A673 (cell line): Measurements from ENCODE around the gene FAM174C.

Experiments
- EZH2 ChIP-seq: fragments of 200-600 bp; sonication (generic); IDR thresholded peaks from 2 replicates; pipeline ENCODE4 v1.6.1; 2017; ENCODE audit warnings: borderline replicate concordance, low read depth, mild to moderate bottlenecking, mixed read lengths, antibody characterized with exemption, low read length; ENCODE audit not compliant: poor library complexity, severe bottlenecking
- TF ChIP-seq, protein P1 (sequence below): fragments of 300-800, 200-600 bp; sonication (generic); conservative IDR thresholded peaks from 2 replicates; pipeline ENCODE4 v1.5.1; 2017; ENCODE audit warnings: low read depth, mild to moderate bottlenecking, antibody characterized with exemption, low read length, moderate library complexity, mixed read lengths

DNA sequence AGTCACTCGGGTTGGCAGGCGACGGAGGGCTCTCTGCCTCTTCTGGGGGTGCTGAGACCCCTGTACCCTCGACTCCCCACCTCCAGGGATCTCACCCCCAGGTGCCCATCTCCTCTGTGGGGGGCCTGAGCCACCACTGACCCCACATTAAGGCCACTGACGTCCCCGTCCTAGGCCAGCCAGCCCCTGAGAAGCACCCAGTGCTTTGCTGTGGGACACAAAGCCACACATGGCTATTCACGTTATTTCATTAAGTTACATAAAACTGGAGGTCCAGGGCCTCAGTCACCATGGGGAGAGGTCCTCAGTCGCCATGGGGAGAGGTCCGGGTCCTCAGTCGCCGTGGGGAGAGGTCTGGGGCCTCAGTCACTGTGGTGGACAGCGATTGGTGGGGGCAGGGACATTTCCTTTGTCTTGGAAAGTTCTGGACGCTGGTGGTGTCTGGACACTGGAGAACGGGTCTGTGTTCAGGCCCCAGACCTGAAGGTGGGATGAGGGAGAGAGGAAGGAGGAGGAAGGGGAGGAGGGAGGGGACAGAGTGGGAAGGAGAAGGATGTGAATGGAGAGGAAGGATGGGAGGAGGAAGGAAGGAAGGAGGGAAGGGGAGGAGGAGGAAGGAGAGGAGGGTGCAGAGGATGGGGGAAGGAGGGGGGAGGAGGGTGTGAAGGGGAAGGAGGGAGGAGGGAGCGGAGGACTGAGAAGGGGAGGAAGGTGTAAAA lies 6.4 kb downstream of the FAM174C start:
- TF ChIP-seq, protein P1, sequence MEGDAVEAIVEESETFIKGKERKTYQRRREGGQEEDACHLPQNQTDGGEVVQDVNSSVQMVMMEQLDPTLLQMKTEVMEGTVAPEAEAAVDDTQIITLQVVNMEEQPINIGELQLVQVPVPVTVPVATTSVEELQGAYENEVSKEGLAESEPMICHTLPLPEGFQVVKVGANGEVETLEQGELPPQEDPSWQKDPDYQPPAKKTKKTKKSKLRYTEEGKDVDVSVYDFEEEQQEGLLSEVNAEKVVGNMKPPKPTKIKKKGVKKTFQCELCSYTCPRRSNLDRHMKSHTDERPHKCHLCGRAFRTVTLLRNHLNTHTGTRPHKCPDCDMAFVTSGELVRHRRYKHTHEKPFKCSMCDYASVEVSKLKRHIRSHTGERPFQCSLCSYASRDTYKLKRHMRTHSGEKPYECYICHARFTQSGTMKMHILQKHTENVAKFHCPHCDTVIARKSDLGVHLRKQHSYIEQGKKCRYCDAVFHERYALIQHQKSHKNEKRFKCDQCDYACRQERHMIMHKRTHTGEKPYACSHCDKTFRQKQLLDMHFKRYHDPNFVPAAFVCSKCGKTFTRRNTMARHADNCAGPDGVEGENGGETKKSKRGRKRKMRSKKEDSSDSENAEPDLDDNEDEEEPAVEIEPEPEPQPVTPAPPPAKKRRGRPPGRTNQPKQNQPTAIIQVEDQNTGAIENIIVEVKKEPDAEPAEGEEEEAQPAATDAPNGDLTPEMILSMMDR: no peak
- TF ChIP-seq EZH2: no peak
